Mammary epithelial cell (primary cell): ENCODE results near the gene LIPI.
"Not testable (repeated sequence)": the region's sequence is repeated elsewhere in the genome, so short reads cannot be mapped to it uniquely, and the experiment has no call there.

ENCODE experiments used
- CTCF ChIP-seq, 2 donors: IDR thresholded peaks in 1 of 2; conservative IDR thresholded peaks in 1 of 2; 2 replicates each; pipeline ENCODE4 v1.5.1; 2011 to 2012; ENCODE audit warnings: inconsistent platforms in 2 of 2, low read length in 2 of 2, mild to moderate bottlenecking in 2 of 2, control low read depth in 1 of 2, low read depth in 1 of 2; ENCODE audit not compliant: insufficient read depth in 1 of 2; ENCODE audit errors: extremely low read depth in 1 of 2
- EZH2 ChIP-seq: IDR thresholded peaks from 2 replicates; pipeline ENCODE4 v1.6.1; 2012; ENCODE audit warnings: low read length, inconsistent platforms, borderline replicate concordance

GRCh38 chr21:14062684-14063083, 148.1 kb downstream of the LIPI start:
- not testable (repeated sequence) for TF ChIP-seq CTCF (conservative IDR thresholded peaks at IDR 0.05 in 1 of 2, IDR thresholded peaks at IDR 0.05 in 1 of 2; ENCODE audit: extremely low read depth in 1 of 2, insufficient read depth in 1 of 2, low read depth in 1 of 2, low read length in 2 of 2); EZH2
